ENCODE data around the gene ELL3.
"Not testable (repeated sequence)": the region's sequence is repeated elsewhere in the genome, so short reads cannot be mapped to it uniquely, and the experiment has no call there.

ELL3 gene

DNA sequence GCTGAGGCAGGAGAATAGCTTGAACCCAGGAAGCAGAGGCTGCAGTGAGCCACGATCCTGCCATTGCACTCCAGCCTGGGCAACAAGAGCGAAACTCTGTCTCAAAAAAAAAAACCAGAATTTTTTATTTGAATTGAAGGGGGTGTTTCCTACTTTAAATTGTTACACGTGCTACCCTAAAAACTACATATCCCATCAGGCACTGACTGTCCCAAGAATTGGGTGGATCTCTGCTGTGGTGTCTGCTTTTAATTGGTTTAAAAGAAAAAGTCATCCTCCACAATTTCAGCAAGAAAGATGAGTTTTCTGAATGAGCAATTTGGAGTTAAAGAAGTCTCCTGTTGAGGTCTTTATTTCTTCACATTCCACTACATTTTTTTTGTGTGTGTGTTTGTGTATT is 28.4 kb downstream of the ELL3 start:
- H3K4me3 ChIP-seq (ENCODE audit: low read depth, low read length), result peak overlapping the region; percentile 83
- no peak for DNase-seq (ENCODE audit: low read depth)
- no peak for TF ChIP-seq CTCF (IDR thresholded peaks at IDR 0.05; ENCODE audit: control insufficient read depth, extremely low read depth, insufficient read depth)

GRCh38 chr15:43746903-43747309 is 29.9 kb downstream of the ELL3 start:
- peak; percentile 31 for DNase-seq (ENCODE audit: low read depth)
- H3K4me3 ChIP-seq (ENCODE audit: low read depth, low read length), result peak overlapping the region; percentile 83

DNA sequence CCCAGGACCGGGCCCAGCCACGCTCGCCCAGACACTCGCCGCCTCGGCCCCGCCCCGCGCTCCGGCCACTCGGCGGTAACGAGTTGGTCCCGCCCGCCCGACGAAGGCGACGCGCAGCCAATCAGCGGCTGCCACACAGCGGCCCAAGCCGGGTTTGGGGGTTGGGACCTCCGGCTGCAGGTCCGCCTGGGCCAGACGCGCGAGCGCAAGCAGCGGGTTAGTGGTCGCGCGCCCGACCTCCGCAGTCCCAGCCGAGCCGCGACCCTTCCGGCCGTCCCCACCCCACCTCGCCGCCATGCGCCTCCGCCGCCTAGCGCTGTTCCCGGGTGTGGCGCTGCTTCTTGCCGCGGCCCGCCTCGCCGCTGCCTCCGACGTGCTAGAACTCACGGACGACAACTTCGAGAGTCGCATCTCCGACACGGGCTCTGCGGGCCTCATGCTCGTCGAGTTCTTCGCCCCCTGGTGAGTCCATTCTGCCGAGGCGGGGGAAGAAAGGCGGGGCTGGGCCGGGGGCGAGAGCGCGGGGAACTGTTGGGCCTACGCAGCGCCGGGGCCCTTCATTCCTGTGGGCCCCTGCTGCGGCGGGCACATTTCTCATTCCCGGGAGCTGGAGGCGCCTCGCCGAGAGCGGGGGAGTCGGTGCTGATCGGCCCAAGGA is 30.4 kb downstream of the ELL3 start, which contains the start of gene PDIA3:
Gene PDIA3, plus strand, starts transcription at position 194 of the 658 bp plus-strand sequence. Its CDS starts 102 bp downstream, at position 296.
- peak within 1 kb of the TSS; percentile 83 for H3K4me3 ChIP-seq (ENCODE audit: low read depth, low read length)
- peak; percentile 61 for DNase-seq (ENCODE audit: low read depth)

GRCh38 chr15:43735416-43735815 is 41.4 kb downstream of the ELL3 start:
- no peak overlapping the region for H3K4me3 ChIP-seq (ENCODE audit: low read depth, low read length)
- no peak for DNase-seq (ENCODE audit: low read depth)
- TF ChIP-seq CTCF (IDR thresholded peaks at IDR 0.05; ENCODE audit: control insufficient read depth, extremely low read depth, insufficient read depth), result no peak

DNA sequence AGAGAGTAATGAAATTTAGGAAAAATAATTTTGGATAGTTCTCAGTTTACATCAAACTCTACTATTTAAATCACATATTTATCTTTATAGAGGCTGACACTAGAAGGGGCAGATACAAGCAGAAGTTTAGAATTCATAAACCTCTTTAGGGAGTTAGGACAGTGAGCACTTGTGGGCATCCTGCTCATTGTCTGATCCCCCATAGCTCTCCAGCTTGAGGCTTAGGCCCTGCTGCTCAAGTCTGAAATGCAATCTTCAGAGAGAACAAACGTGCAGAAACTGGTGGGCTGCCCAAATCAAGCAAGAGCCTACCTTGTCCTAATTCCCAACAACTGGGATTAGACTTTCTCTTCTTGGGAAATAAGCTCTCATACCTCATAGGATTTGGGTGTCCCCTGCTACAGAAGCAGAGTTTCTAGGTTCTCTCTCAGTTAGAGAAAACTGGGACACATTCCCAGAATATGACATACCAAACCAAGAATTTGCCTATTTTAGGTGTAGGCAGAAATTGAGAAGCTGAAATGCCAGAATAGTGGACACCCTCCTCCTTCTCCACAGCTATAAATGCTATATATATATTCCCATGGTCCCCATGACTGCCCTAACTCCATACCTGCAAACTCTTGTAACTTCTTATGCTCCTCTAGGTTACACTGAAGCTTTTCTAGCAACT is 48.6 kb downstream of the ELL3 start:
- H3K4me3 ChIP-seq (ENCODE audit: low read depth, low read length); DNase-seq (ENCODE audit: low read depth): not testable (repeated sequence)

- DNase-seq (ENCODE audit: low read depth); H3K4me3 ChIP-seq (ENCODE audit: low read depth, low read length): not testable (repeated sequence)
Measured at GRCh38 chr15:43726306-43726705, 50.5 kb downstream of the ELL3 start.

DNA sequence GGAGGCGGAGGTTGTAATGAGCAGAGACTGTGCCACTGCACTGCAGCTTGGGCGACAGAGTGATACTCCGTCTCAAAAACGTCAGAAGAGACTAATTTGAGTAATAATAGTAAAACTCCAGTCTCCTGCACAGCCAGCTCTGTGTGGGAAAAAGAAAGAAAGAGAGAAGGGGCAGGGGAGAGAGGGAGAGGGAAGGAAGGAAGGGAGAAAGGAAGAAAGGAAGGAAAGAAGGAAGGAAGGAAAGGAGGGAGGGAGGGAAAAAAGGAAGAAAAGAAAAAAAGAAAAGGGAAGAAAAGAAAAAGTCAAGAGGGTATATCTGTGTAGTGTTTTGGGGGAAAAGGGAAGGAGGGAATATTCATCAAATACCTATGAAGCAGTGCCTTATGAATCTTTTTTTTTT is 53.6 kb downstream of the ELL3 start:
- H3K4me3 ChIP-seq (ENCODE audit: low read depth, low read length), result no peak overlapping the region
- TF ChIP-seq CTCF (IDR thresholded peaks at IDR 0.05; ENCODE audit: control insufficient read depth, extremely low read depth, insufficient read depth), result no peak
- no peak for DNase-seq (ENCODE audit: low read depth)

Data from LNCaP clone FGC (cell line).